GM10248 (cell line): ENCODE data around the gene GAL3ST1.

ENCODE experiments used
- CTCF ChIA-PET: fragments of 300-600 bp; sonication (Branson Sonifier 250); formaldehyde crosslinking; extraction: SDS; loops from one replicate; lab custom pipeline; 2021; ENCODE audit warnings: antibody characterized with exemption; lab: Yijun Ruan, JAX
- POLR2A ChIA-PET: fragments of 350-650 bp; sonication (Branson Sonifier 250); formaldehyde crosslinking; extraction: SDS; loops from one replicate; lab custom pipeline; 2020; ENCODE audit warnings: antibody characterized with exemption; lab: Yijun Ruan, JAX
- DNase-seq: peaks from one replicate; pipeline ENCODE4 v3.0.0; 2012; ENCODE audit errors: extremely low spot score
- CTCF ChIP-seq: IDR thresholded peaks from 2 replicates; pipeline ENCODE4 v1.5.1; 2012; ENCODE audit warnings: mild to moderate bottlenecking, low read depth; ENCODE audit errors: extremely low read depth, missing control alignments, control extremely low read depth

The GAL3ST1 gene

DNA sequence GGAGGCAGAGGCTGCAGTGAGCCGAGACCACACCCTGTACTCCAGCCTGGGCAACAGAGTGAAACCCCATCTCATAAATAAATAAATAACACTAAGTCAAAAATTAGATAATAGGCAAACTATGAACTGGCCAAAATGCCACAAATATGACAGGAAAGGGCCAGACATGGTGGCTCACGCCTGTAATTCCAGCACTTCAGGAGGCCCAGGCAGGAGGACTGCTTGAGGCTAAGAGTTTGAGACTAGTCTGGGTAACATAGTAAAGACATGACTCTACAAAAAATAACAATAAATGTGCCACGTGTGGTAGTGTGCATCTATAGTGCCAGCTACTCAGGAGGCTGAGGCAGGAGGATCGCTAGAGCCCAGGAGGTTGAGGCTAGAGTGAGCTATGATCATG is 47.8 kb downstream of the GAL3ST1 start:
- TF ChIP-seq CTCF = no peak
- ChIA-PET CTCF (no interaction called here), POLR2A (no interaction called here)
- no peak for DNase-seq

DNA sequence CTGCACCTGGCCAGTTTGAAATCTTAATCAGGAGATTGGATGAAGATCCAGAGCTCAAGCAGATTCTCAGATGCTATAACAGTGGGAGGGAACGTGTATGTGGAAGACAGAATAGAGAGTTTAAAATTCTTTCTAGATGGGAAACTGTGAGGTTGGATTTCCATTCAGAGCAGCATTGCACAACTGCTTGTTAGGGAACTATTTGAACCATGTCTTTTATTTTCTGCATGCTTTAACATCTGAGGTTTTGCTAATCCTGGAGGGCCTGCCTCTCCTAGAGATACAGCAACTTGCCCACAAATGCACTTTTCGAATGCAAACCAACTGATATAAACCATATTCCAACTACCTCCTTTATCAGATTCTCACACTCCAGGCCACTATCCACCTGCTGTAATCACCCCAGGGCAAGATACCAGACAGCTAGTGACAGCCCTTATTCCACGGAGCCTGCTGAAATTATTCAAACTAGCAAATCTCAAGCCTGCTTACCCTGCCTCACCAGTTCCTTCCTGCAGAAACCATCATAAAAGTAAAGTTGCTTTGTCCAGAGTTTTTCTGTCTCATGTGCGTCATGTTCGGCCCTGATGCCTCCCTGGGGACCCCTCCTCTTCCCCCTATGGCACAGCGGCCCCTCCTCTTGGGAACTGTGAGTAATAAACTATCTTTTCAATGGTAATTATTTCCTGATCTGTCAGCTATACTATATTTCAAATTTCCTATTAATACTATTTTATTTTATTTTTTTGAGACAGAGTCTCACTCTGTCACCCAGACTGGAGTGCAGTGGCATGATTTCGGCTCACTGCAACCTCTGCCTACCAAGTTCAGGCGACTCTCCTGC is 50.6 kb downstream of the GAL3ST1 start:
- POLR2A ChIA-PET = no interaction called here
- no peak for DNase-seq
- no peak for TF ChIP-seq CTCF
- CTCF ChIA-PET = no interaction called here

GRCh38 chr22:30521368-30522156 is 52.9 kb downstream of the GAL3ST1 start:
- POLR2A ChIA-PET = no interaction called here
- CTCF ChIA-PET = interaction anchor here (1.0 kb wide), 1 partner anchor 235 kb away, joined by 3 read pairs; no protein-coding TSS in a partner anchor
- TF ChIP-seq CTCF = no peak
- no peak for DNase-seq

DNA sequence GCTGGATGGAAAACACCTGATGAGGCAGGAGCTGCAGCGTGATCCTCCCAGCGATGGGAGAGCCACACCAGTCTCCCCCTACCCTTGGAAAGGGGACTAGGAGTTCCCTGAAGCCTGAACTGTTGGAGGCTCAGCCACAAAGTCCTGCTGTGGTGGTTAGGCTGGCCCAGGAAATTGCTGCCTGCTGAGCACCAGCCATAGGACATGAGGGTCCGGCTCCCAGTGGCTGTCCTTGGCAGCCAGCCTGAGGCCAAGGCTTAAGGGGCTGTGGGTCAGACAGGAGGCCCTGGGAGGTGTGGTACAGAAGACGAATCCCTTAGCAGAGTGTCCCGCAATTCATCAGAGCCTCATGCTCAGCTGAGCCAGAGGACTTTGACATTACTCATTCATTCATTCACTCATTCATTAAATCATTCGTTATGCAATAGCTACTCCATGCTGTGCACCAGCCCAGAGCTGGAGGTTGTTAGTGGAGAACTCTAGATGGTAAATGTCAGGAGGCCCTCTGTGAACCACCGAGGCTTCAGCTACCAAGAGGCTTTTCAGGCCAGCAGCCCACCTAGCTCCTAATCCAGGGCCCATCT is 54.5 kb downstream of the GAL3ST1 start:
- no peak for DNase-seq
- CTCF ChIA-PET = no interaction called here
- POLR2A ChIA-PET = no interaction called here
- no peak for TF ChIP-seq CTCF

GRCh38 chr22:30516731-30517130 is 57.7 kb downstream of the GAL3ST1 start:
- no peak for TF ChIP-seq CTCF
- CTCF ChIA-PET = no interaction called here
- no peak for DNase-seq

GRCh38 chr22:30516273-30516672 is 58.2 kb downstream of the GAL3ST1 start:
- ChIA-PET POLR2A (no interaction called here), CTCF (no interaction called here)
- no peak for TF ChIP-seq CTCF
- no peak for DNase-seq

More at GRCh38 chr22:30516731-30517130, 57.7 kb downstream of the GAL3ST1 start:
- POLR2A ChIA-PET = no interaction called here
